HEK293 (cell line): Measurements from ENCODE around the gene TNFRSF18.

ENCODE experiments used
- CTCF ChIA-PET: fragments of 350-600 bp; formaldehyde crosslinking; extraction: SDS; loops from one replicate; lab custom pipeline; 2021; ENCODE audit warnings: antibody characterized with exemption; lab: Yijun Ruan, JAX
- POLR2A ChIA-PET: fragments of 300-600 bp; formaldehyde crosslinking; extraction: SDS; loops from one replicate; lab custom pipeline; 2020; ENCODE audit warnings: antibody characterized with exemption, inconsistent platforms; lab: Yijun Ruan, JAX
- H3K27ac ChIP-seq: fragments of 200-500 bp; sonication (Bioruptor generic); 2 replicates; pipeline ENCODE4 v1.5.1; 2014; ENCODE audit warnings: low read depth, low read length, control low read depth, inconsistent platforms; ENCODE audit errors: extremely low read depth
- H3K36me3 ChIP-seq, 2 experiments: fragments of 200-500 bp in 1 of 2; sonication (Bioruptor generic) in 1 of 2; 1 replicate in 1 of 2; 2 replicates in 1 of 2; pipeline ENCODE4 v1.5.1; 2014 to 2017; ENCODE audit warnings: inconsistent platforms in 2 of 2, low read length in 2 of 2; ENCODE audit not compliant: control insufficient read depth in 2 of 2, insufficient read depth in 1 of 2
- H3K4me1 ChIP-seq: fragments of 200-500 bp; sonication (Bioruptor generic); 2 replicates; pipeline ENCODE4 v1.5.1; 2014; ENCODE audit warnings: mild to moderate bottlenecking, low read length, inconsistent platforms; ENCODE audit not compliant: control insufficient read depth, insufficient read depth
- H3K4me3 ChIP-seq: 2 replicates; pipeline ENCODE4 v1.5.1; 2011; ENCODE audit warnings: low read depth, mild to moderate bottlenecking, control low read depth, low read length, moderate library complexity
- H3K9me3 ChIP-seq: fragments of 200-500 bp; sonication (Bioruptor generic); 2 replicates; pipeline ENCODE4 v1.5.1; 2014; ENCODE audit warnings: low read depth, low read length, inconsistent platforms; ENCODE audit not compliant: control insufficient read depth, insufficient read depth
- EGR2 ChIP-seq: fragments of 450-650 bp; formaldehyde crosslinking; IDR thresholded peaks from 2 replicates; pipeline ENCODE4 v1.5.1; 2016; ENCODE audit warnings: low read depth, missing biosample characterization, missing genetic modification characterization
- SP3 ChIP-seq: fragments of 450-650 bp; formaldehyde crosslinking; IDR thresholded peaks from 2 replicates; pipeline ENCODE4 v1.5.1; 2016; ENCODE audit warnings: missing biosample characterization, missing genetic modification characterization
- YY1 ChIP-seq: fragments of 450-650 bp; formaldehyde crosslinking; IDR thresholded peaks from 2 replicates; pipeline ENCODE4 v1.5.1; 2018; ENCODE audit warnings: missing biosample characterization, missing genetic modification characterization
- ZFHX2 ChIP-seq: fragments of 450-650 bp; formaldehyde crosslinking; conservative IDR thresholded peaks from 2 replicates; pipeline ENCODE4 v1.5.1; 2016; ENCODE audit warnings: missing biosample characterization, missing genetic modification characterization
- ZNF146 ChIP-seq: fragments of 450-650 bp; formaldehyde crosslinking; IDR thresholded peaks from 2 replicates; pipeline ENCODE4 v1.5.1; 2016; ENCODE audit warnings: missing biosample characterization, missing genetic modification characterization
- ZNF416 ChIP-seq: fragments of 450-650 bp; formaldehyde crosslinking; IDR thresholded peaks from 2 replicates; pipeline ENCODE4 v1.5.1; 2016; ENCODE audit warnings: missing biosample characterization, missing genetic modification characterization
- ZNF426 ChIP-seq: fragments of 450-650 bp; formaldehyde crosslinking; IDR thresholded peaks from 2 replicates; pipeline ENCODE4 v1.5.1; 2017; ENCODE audit warnings: missing biosample characterization, missing genetic modification characterization, mild to moderate bottlenecking, inconsistent platforms, moderate library complexity
- ZNF48 ChIP-seq: fragments of 450-650 bp; formaldehyde crosslinking; IDR thresholded peaks from 2 replicates; pipeline ENCODE4 v1.5.1; 2016; ENCODE audit warnings: missing biosample characterization, missing genetic modification characterization
- ZNF600 ChIP-seq: fragments of 450-650 bp; formaldehyde crosslinking; IDR thresholded peaks from 2 replicates; pipeline ENCODE4 v1.5.1; 2016; ENCODE audit warnings: missing biosample characterization, missing genetic modification characterization
- TF ChIP-seq, protein P1 (sequence below): fragments of 450-650 bp; formaldehyde crosslinking; IDR thresholded peaks from 2 replicates; pipeline ENCODE4 v1.5.1; 2017; ENCODE audit warnings: missing biosample characterization, missing genetic modification characterization
- TF ChIP-seq, protein P2 (sequence below): fragments of 450-650 bp; formaldehyde crosslinking; IDR thresholded peaks from 2 replicates; pipeline ENCODE4 v1.5.1; 2016; ENCODE audit warnings: missing biosample characterization, missing genetic modification characterization

Gene TNFRSF18

DNA sequence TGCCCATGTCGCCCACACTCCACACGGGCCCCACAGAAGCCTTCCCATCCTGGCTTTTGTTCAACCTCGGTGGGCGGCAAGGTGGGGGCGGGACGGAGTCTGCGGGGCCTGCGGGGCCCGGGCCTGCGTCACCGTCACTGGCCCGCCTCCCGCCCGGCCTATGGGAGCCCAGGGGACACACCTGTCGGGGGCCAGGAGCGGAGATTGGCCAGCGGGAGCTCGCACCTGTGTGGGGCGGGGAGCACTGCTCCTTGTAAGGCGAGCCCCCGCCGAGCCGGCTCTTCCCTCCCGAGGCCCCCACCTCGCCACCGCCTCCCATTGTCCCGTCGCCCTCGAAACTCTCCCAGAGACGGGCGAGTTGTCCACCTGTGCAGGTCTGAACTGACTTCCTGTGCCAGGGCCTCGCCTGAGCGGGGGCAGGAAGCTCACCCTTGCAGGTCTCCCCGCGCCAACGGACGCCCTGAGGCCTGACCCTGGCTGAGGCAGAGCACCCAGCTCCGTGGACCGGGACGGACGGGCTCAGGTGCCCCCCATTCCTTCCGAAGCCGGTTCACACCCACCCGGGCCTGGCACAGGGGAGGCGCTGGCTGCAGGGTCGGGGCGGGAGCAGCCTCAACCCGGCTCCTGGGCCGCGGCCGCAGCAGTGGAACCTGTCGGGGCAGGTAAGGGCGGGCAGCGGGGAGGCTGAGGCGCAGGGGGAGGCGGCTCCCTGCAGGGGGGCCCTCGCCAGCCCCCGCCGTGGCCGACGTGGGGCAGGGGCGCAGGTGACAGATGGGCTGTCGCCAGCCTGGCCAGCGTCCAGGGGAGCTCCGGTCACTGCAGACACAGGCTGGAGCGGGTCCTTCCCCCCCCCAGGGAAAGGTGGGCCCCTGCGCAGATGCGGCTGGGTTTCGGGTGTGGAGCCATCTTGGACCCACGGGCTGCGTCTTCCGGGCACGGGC, 43.5 kb downstream of the TNFRSF18 start:
- no peak overlapping the region for H3K27ac ChIP-seq
- H3K4me1 ChIP-seq, result peaks cover 2% of the 10 kb centered on the region; the same call in 1 of the 2 replicates
- H3K9me3 ChIP-seq, result no peaks in the 10 kb centered on the region
- ChIA-PET POLR2A (no interaction called here), CTCF (no interaction called here)
- TF ChIP-seq ZFHX2, result peak; percentile 84
- peak; percentile 75 for TF ChIP-seq EGR2 (tag by site-specific recombination)
- TF ChIP-seq ZNF146 (tag by site-specific recombination), result no peak
- H3K36me3 ChIP-seq, result no peaks in the 10 kb centered on the region
- peak overlapping the region; percentile 29 for H3K4me3 ChIP-seq

DNA sequence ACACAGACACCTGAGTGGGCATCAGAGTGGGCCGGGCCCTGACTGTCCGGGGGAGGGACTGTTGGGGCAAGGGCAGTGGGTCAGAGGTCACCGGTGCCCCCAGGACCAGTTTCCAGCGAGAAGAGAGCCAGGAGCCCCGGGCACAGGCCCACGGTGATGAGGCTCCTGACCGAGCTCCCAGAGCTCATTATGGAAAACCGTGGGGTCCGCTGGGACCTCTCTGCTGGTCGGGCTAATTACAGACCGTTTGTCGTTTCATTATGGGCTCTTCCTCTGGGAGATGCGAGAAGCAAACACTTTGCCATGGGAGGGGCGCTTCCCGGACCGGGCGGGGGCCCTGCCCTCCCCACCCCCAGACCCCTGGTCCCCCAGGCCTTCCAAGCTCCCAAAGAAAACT, 44.7 kb downstream of the TNFRSF18 start:
- POLR2A ChIA-PET, result no interaction called here
- no peaks in the 10 kb centered on the region for H3K36me3 ChIP-seq
- H3K9me3 ChIP-seq, result no peaks in the 10 kb centered on the region
- TF ChIP-seq ZNF48 (tag by site-specific recombination) (no peak), ZNF426 (tag by site-specific recombination) (no peak), ZNF600 (tag by site-specific recombination) (no peak)
- TF ChIP-seq, protein P1, sequence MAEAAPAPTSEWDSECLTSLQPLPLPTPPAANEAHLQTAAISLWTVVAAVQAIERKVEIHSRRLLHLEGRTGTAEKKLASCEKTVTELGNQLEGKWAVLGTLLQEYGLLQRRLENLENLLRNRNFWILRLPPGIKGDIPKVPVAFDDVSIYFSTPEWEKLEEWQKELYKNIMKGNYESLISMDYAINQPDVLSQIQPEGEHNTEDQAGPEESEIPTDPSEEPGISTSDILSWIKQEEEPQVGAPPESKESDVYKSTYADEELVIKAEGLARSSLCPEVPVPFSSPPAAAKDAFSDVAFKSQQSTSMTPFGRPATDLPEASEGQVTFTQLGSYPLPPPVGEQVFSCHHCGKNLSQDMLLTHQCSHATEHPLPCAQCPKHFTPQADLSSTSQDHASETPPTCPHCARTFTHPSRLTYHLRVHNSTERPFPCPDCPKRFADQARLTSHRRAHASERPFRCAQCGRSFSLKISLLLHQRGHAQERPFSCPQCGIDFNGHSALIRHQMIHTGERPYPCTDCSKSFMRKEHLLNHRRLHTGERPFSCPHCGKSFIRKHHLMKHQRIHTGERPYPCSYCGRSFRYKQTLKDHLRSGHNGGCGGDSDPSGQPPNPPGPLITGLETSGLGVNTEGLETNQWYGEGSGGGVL, result no peak
- no peak overlapping the region for H3K27ac ChIP-seq
- CTCF ChIA-PET, result no interaction called here
- no peak overlapping the region for H3K4me3 ChIP-seq
- H3K4me1 ChIP-seq, result peaks cover 6% of the 10 kb centered on the region; the same call in 1 of the 2 replicates

DNA sequence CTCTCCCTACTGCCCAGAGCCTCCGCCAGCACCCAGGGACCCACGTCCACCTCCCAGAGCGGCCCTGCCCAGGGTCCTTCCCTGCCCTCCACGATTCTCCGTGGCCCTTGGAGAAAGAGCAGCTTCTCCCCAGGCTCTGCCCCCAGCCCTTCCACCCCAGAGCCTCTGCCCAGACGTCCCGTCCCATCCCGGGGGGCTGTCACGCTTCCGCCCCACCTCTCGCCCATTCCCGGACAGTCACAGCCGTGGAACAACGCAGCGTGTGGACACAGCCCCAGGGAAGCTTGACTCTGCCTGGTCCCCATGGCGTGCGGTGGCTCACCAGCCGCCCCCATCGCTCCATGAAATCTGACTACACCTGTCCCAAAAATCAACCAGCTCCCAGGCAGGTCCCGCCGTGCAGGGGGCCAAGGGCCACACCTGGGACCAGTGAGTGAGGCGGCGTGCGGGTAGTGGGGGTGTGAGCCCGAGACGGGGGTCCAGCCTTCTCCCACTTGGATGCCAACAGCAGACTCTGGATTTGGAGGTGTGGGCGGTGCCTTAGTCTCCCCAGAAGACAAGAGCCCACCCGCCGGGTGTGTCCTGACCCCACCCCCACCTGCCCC, 45.2 kb downstream of the TNFRSF18 start:
- Histone ChIP-seq H3K36me3 (no peaks in the 10 kb centered on the region), H3K9me3 (no peaks in the 10 kb centered on the region), H3K4me1 (peaks cover 6% of the 10 kb centered on the region; the same call in 1 of the 2 replicates), H3K27ac (no peak overlapping the region), H3K4me3 (no peak overlapping the region)
- TF ChIP-seq SP3 (tag by site-specific recombination) (no peak), ZFHX2 (peak; percentile 28; the same call in 1 of the 2 replicates)
- CTCF ChIA-PET, result no interaction called here
- POLR2A ChIA-PET, result no interaction called here

DNA sequence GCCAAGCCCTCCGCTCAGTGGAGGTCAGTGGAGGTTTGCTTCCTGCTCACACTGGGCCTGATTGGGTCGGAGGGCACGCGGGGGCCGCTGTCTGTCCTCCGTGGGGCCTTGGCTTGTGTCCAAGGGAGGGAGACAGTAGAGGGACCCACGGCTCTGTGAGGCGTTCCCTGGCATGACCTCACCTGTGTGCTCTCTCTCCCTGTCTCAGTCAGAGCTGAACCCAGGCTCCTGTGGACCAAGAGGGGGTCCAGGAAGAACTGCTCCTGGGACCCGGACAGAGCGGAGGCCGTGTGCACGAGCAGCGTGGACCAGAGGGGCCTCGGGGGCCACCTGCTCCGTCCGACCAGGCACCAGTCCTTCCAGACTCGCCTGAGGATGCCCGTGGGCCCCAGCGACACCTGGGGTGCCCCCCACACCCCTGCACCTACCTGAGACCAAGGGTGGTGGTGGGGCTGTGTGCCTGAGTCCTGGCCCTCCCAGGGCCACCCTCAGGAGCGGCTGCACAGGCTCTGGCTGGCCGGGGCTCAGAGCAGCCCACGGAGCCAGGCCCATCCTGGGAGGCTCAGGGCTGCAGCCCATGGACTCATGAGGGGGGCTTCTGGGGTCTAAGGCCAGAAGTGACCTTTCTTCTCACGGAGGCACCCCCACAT, 46.0 kb downstream of the TNFRSF18 start:
- Histone ChIP-seq H3K4me3 (no peak overlapping the region), H3K36me3 (no peaks in the 10 kb centered on the region), H3K27ac (no peak overlapping the region), H3K4me1 (peaks cover 6% of the 10 kb centered on the region; the same call in 1 of the 2 replicates)
- ChIA-PET POLR2A (no interaction called here), CTCF (no interaction called here)
- TF ChIP-seq ZNF416 (no peak), YY1 (tag by site-specific recombination) (no peak)
- TF ChIP-seq, protein P2, sequence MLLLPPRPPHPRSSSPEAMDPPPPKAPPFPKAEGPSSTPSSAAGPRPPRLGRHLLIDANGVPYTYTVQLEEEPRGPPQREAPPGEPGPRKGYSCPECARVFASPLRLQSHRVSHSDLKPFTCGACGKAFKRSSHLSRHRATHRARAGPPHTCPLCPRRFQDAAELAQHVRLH (tag by site-specific recombination), result no peak
- TF ChIP-seq, all 188 proteins: peak for 0
- no peaks in the 10 kb centered on the region for H3K9me3 ChIP-seq
